Stimulated activated CD4-positive, alpha-beta T cell treated with anti-CD3 and anti-CD28 coated beads, Interleukin-1b, Interleukin-23, amount 100 ng/mL, for 1 hour (primary cell): ENCODE measurements around the gene SPP1.

ENCODE experiments used
- DNase-seq, 2 donors: peaks; one replicate each; pipeline ENCODE4 v3.0.0-alpha.2; 2020; ENCODE audit warnings: low read depth in 2 of 2

The SPP1 gene

DNA sequence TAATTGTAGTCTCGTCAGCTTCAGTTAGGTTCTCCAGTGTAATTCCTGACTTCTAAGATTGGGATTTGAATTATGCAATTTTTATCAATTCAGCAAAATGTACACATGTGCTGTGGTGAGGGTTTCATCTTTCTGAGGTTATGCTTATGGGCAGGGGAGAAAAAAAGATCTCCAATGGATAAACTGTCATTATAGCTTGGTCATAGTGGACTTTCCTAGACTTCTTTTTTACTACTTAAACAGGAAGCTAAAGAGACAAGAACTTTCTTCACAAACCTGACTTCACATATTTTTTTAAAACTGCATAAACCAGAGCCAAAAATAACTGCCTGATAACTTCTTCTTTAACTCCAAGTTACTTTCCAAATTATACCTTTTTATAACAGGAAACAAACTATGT lies 21.7 kb upstream of the SPP1 start:
- DNase-seq: no peak

- DNase-seq: no peak
Measured at GRCh38 chr4:87956501-87956900, 19.0 kb upstream of the SPP1 start.

GRCh38 chr4:87957061-87957460 lies 18.5 kb upstream of the SPP1 start:
- no peak for DNase-seq

DNA sequence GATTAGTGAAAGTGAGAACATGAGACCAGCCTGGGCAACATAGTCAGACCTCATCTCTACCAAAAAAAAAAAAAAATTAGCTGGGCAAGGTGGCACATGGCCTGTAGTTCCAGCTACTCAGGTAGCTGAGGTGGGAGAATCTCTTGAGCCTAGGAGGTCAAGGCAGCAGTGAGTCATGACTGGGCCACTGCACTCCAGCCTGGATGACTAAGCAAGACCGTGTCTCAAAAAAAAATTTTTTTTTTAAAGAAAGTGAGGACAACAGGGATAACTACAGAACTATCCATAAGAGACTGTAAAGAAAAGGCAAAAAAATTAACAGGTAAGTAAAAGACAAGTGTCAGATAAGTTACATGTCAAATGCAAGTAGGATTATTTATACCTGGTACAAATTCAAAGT lies 13.5 kb upstream of the SPP1 start:
- DNase-seq: no peak

- no peak for DNase-seq
Measured at GRCh38 chr4:87962398-87963146, 12.9 kb upstream of the SPP1 start.

DNA sequence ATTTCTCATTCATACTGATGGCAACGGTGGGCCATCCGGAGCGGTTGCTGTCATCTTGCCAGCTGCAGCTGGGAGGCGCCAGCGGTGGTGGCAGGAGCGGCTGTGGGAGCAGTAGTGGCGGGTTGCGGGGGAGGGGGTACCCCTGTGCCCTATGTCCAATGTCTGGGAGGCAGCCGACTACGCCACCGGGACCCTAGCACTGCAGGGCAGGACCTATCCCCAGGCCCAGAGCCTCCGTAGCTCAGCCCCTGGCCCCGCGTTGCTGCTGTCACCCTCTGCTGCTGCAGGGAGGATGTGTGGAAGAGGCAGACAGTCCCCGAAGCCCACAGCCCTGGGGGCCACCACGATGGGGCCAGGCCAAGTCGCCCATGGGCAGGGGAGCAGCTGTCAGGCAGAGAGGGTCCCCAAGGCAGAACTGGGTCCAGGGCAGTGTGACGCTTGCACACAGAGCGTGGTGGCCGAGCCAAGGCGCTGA lies 10.0 kb upstream of the SPP1 start:
- DNase-seq: no peak

DNA sequence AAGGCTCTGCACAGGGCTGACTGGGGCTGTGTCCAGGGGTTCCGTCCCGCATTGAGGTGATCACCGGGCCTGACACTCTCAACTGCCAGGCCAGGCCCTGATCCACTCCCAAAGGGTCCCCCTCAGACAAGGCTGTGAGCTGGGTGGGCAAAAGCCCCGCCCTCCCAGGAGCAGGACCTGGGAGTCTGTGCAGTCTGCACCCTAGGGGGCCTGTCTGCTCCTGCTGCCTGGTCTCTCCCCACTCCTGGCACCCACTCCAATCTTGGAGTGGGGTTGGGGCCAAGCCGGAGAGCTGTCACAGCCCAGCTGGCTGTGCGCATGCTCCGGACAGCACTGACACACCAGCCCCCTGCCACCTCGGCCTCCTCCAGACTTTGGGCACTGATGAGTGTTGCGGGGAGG lies 9.4 kb upstream of the SPP1 start:
- no peak for DNase-seq

DNA sequence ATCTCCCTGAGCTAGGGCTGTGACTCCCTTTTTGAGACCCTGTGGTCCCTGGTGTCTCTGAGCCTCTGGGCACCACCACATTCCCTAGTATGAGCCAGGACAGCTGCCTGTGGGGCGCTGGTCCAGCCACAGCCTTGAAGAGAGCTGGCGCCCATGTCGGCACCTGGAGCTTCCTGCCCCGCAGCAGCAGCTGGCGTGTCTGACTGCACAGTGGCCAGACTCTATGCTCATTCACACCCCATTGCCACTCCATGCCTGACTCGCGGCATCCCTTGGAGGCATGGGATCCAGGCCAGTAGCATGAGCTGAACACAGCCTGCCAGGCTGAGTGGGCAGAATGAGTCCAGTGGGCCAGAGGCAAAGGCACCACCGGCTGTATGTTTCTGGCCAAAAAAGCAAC lies 8.3 kb upstream of the SPP1 start:
- no peak for DNase-seq

DNA sequence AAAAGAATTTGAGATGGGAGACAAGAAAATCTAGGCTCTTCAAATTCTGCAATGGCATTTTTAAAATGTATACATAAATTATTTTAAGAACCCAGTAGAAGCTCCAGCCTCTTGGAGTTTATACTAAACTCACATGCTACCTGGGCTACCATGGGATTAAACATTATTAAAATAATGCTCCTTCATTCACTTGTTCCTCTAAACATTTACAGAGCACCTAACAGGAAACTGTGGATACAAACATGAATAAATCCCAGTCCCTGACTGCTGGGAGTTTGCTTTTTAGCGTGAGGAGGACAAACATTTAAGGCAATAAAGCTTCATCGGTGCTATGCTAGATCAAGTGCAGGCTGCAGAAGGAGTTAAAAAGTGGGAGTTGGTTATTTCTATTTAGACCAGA lies 5.4 kb upstream of the SPP1 start:
- no peak for DNase-seq

GRCh38 chr4:87971866-87972265 lies 3.6 kb upstream of the SPP1 start:
- DNase-seq: no peak

DNA sequence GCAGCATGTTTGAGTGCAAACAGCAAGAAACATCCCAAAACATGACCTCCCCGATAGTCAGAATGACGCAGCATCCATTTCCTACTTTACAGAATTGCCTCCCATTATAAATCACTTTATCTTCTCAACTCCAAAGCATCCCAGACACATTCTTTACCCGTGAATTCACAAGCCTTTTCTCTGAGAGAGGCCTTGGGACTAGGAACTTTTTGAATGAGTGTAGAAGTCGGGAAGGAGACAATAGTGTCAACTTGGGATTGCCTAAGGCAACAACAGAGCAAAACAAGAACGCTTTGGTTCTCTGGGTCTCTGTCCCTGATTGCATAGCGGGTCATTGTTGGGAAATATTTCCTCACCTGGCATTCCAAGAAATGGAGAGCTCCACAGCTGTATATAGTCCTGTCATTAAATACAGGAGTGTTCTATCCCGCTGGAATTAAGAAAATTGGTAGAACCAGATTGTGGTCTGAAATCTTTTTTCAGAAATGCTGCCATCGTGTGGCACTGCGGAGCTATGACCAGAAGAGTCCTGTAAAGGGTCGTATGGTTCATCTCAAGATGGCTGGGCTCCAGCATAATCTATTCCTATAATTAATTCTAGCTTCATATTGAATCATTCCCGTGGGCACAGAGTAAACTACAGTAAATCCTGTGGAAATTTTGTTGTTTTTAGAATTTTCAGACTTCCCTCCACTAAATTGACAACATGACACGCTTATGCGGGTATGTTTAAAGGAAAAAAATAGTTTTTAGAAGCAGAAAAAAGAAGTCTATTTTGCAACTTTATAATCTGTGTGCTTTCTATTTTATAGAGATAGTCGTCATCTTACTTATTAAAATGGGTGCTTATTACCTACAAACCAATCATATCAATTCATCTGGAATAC lies 2.0 kb upstream of the SPP1 start:
- DNase-seq: no peak

- no peak for DNase-seq
Measured at GRCh38 chr4:87974856-87975462, 555 bp upstream of the SPP1 start.

- no peak for DNase-seq
Measured at GRCh38 chr4:87977521-87978278, 2.2 kb downstream of the SPP1 start.

DNA sequence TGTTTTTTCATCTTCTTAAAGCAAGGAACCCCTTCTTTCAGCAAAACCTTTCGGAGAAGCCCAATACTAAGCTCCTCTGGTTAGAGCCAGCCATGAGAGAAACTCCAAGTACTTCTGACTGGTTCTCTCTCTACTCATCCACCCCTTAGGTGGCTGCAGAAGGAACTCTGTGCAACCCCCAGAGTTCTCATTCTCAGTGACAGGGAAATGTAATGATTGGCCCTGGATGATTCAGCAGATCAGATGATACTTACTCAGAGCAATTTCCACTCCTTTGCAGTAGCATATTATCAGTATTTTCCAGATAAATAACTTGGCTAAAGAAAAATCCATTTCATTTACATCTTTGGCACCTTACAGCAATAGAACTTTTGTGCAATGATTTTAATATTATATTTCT lies 3.2 kb downstream of the SPP1 start:
- DNase-seq: no peak

DNA sequence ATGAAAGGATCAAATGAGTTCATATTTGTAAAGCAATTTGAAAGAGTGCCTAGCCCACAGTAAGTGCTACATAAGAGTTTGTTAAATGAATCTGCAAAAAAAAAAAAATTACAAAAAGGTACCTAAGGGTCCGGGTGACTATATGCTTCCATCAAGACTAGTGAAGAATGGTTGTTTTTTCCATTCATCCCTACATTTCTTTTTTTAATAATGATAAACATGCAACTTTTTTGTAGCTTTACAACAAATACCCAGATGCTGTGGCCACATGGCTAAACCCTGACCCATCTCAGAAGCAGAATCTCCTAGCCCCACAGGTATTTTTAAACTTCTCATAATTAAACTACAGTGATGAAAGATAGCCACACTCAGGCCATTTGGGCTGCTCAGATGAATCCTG lies 4.3 kb downstream of the SPP1 start:
- DNase-seq: no peak

DNA sequence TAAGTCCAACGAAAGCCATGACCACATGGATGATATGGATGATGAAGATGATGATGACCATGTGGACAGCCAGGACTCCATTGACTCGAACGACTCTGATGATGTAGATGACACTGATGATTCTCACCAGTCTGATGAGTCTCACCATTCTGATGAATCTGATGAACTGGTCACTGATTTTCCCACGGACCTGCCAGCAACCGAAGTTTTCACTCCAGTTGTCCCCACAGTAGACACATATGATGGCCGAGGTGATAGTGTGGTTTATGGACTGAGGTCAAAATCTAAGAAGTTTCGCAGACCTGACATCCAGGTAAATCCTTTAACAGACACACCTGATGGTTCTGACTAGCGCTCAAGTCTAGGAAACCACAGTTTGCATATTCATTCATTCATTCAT lies 6.0 kb downstream of the SPP1 start:
- no peak for DNase-seq

DNA sequence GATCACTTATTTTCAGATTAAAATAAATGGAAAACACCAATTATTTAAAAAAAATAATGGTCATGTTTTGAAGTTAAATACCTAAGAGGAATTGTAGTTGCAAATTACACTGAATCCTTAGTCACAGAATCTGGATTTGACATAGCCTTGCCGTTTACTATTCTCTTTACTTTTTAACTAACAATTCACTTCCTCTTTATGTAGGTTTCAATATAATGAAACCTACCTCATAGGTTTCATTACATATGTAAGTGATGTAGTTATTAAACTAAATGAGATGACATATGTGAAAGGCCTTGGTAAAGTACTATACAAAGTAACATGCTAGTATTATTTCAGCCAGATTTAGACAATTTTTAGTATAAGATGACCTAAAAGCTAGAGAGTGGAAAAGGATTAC lies 6.5 kb downstream of the SPP1 start:
- no peak for DNase-seq

DNA sequence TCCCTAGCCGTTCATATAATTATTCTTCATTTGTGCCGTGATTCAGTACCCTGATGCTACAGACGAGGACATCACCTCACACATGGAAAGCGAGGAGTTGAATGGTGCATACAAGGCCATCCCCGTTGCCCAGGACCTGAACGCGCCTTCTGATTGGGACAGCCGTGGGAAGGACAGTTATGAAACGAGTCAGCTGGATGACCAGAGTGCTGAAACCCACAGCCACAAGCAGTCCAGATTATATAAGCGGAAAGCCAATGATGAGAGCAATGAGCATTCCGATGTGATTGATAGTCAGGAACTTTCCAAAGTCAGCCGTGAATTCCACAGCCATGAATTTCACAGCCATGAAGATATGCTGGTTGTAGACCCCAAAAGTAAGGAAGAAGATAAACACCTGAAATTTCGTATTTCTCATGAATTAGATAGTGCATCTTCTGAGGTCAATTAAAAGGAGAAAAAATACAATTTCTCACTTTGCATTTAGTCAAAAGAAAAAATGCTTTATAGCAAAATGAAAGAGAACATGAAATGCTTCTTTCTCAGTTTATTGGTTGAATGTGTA lies 7.0 kb downstream of the SPP1 start:
- DNase-seq: no peak

DNA sequence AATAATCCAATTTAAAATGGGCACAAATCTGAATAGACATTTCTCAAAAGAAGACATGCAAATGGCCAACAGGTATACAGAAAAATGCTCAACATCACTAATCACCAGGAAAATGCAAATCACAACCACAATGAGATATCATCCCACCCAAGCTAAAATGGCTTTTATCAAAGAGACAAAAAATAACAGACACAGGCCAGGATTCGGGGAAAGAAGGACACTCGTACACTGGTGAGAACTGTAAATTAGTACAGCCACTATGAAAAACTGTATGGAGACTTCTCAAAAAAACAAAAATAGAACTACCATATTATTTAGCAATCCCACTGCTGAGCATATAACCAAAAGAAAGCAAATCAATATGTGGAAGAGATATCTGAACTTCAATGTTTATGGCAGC lies 8.5 kb downstream of the SPP1 start:
- no peak for DNase-seq

GRCh38 chr4:87985097-87985886 lies 9.8 kb downstream of the SPP1 start:
- no peak for DNase-seq

DNA sequence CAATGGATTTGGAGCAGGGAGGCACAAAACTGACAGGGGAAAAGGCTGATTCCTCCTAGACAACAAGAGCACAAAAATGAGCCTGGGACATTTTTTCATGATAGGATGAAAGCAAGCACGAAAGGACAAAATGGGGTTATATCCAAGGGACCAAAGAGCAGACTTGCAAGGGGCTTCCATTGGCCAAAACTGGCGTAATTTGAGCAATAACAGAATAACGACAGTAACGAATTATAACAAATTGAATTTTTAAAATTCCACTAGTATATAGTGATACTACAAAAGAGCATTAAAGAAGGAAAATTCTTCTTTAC lies 10.3 kb downstream of the SPP1 start:
- no peak for DNase-seq
